Measurements from ENCODE around the gene CREBRF. TPM values are rescaled to one million over a fixed set of nuclear protein-coding genes. Genes with fewer than 3 reads are reported as not detected.

CREBRF gene
- polyA plus RNA-seq, 2 of the 4 experiments (the other 2 are of a cell fraction), result 1.8 to 7.2 TPM

DNA sequence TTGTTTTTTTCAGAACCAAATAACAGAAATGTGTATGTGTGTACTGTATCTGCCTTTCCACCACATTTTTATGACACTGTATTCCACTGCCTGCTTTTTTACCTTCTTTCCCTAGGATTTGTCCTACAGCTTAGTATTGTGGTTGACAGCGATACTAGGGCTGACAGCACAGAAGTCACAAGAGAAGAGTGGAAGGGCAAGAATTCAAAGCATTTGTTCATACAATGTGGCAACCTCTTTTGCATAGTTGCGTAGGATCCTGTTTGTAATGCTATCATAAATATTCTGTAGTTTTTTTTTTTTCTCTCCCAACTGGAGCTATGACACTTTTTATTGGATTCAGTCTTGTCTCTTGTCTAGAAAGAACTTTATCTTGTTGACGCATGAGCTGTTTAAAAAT is 82.6 kb downstream of the CREBRF start:
- FAIRE-seq (no peak), ATAC-seq (no peak), DNase-seq (ENCODE audit: low read depth in 1 of 2, low spot score in 1 of 2) (no peak)
- ChIA-PET POLR2A (no interaction called here), CTCF (interaction anchor here (1.3 to 1.4 kb wide), 2 partner anchors 160 to 432 kb away, joined by 3 to 4 read pairs; no protein-coding TSS in a partner anchor)
- H3K4me3 ChIP-seq, result no peak overlapping the region
- TF ChIP-seq CTCF (IDR thresholded peaks at IDR 0.05) (no peak), GATA3 (IDR thresholded peaks at IDR 0.05; ENCODE audit: borderline replicate concordance) (no peak), NFE2L2 (conservative IDR thresholded peaks at IDR 0.05; ENCODE audit: low read length) (no peak), RFX5 (IDR thresholded peaks at IDR 0.05) (no peak), ZNF302 (CRISPR knock-in tag; IDR thresholded peaks at IDR 0.05) (no peak), BHLHE40 (IDR thresholded peaks at IDR 0.05; ENCODE audit: low read depth, low read length) (no peak), JUN (IDR thresholded peaks at IDR 0.05) (no peak), TP53 (CRISPR knock-in tag; IDR thresholded peaks at IDR 0.05) (no peak), NPAS2 (CRISPR knock-in tag; IDR thresholded peaks at IDR 0.05; ENCODE audit: borderline replicate concordance) (no peak), FOSL2 (IDR thresholded peaks at IDR 0.05) (no peak), FOSL2 (CRISPR knock-in tag; IDR thresholded peaks at IDR 0.05) (no peak), FOXS1 (CRISPR knock-in tag; IDR thresholded peaks at IDR 0.05) (no peak), TFCP2L1 (CRISPR knock-in tag; IDR thresholded peaks at IDR 0.05) (no peak), SMC3 (IDR thresholded peaks at IDR 0.05) (no peak), MAZ (IDR thresholded peaks at IDR 0.05; ENCODE audit: borderline replicate concordance, low read depth, low read length) (no peak), CBX2 (IDR thresholded peaks at IDR 0.05; ENCODE audit: borderline replicate concordance, low read depth) (no peak), ZSCAN20 (CRISPR knock-in tag; IDR thresholded peaks at IDR 0.05) (no peak), JUNB (IDR thresholded peaks at IDR 0.05) (no peak), SREBF2 (IDR thresholded peaks at IDR 0.05) (no peak)
- H3K9me3 ChIP-seq, result no peaks in the 10 kb centered on the region
- no peak overlapping the region for H3K4me2 ChIP-seq
- H3K27ac ChIP-seq, result no peak overlapping the region
- no peaks in the 10 kb centered on the region for H3K4me1 ChIP-seq
- 95% methylated on average over 3 of the region's 3 CpGs for WGBS (ENCODE audit: missing lambda C conversion rate)

DNA sequence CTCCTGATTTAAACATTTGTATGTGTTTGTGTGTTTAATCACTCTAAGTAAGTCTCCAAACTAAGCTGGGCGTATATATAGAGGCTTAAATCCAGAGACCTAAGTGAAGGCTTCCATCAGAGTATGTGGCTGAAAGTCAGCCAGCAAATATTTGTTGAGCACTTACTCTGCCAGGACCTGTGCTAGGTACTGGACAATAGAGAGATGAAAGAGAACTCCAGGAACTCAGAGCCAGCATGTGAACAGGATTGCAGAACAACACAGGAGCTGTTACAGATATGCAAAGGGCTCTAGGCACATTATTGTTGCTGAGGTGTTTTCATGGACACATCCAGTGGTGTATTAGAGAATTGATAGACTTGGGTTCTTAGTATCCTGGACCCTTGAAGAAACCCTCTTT is 83.5 kb downstream of the CREBRF start:
- Histone ChIP-seq H3K4me3 (no peak overlapping the region), H3K9me3 (no peaks in the 10 kb centered on the region), H3K4me2 (no peak overlapping the region), H3K27ac (no peak overlapping the region), H3K4me1 (no peaks in the 10 kb centered on the region)
- ChIA-PET POLR2A (no interaction called here), CTCF (interaction anchor here (0.8 to 1.4 kb wide), 5 partner anchors 8 to 432 kb away, joined by 3 to 7 read pairs (median 3); partner anchors contain the start of gene ATP6V0E1)
- DNase-seq (ENCODE audit: low read depth in 1 of 2, low spot score in 1 of 2) (no peak), ATAC-seq (no peak), FAIRE-seq (no peak)
- TF ChIP-seq CHD2 (IDR thresholded peaks at IDR 0.05; ENCODE audit: low read length, partially characterized antibody) (no peak), PBX3 (IDR thresholded peaks at IDR 0.05) (no peak), JUNB (IDR thresholded peaks at IDR 0.05) (no peak), SREBF2 (IDR thresholded peaks at IDR 0.05) (no peak), MYC (IDR thresholded peaks at IDR 0.05; ENCODE audit: borderline replicate concordance, low read length) (no peak), HOXA7 (CRISPR knock-in tag; IDR thresholded peaks at IDR 0.05) (no peak), MAZ (IDR thresholded peaks at IDR 0.05; ENCODE audit: borderline replicate concordance, low read depth, low read length) (no peak), RCOR1 (IDR thresholded peaks at IDR 0.05; ENCODE audit: low read depth, low read length) (no peak), ZC3H11A (IDR thresholded peaks at IDR 0.05) (no peak), GATA3 (IDR thresholded peaks at IDR 0.05; ENCODE audit: borderline replicate concordance) (no peak), EHMT2 (IDR thresholded peaks at IDR 0.05; ENCODE audit: low read depth) (no peak), NFE2L2 (conservative IDR thresholded peaks at IDR 0.05; ENCODE audit: low read length) (no peak)
- TF ChIP-seq, protein P1, sequence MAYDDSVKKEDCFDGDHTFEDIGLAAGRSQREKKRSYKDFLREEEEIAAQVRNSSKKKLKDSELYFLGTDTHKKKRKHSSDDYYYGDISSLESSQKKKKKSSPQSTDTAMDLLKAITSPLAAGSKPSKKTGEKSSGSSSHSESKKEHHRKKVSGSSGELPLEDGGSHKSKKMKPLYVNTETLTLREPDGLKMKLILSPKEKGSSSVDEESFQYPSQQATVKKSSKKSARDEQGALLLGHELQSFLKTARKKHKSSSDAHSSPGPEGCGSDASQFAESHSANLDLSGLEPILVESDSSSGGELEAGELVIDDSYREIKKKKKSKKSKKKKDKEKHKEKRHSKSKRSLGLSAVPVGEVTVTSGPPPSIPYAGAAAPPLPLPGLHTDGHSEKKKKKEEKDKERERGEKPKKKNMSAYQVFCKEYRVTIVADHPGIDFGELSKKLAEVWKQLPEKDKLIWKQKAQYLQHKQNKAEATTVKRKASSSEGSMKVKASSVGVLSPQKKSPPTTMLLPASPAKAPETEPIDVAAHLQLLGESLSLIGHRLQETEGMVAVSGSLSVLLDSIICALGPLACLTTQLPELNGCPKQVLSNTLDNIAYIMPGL (CRISPR knock-in tag; IDR thresholded peaks at IDR 0.05; ENCODE audit: borderline replicate concordance), result no peak
- 80% methylated on average over 1 of the region's 1 CpG for WGBS (ENCODE audit: missing lambda C conversion rate)
